ENCODE data around the gene MOAP1.
"Not testable (repeated sequence)": the region's sequence is repeated elsewhere in the genome, so short reads cannot be mapped to it uniquely, and the experiment has no call there.

The MOAP1 gene

DNA sequence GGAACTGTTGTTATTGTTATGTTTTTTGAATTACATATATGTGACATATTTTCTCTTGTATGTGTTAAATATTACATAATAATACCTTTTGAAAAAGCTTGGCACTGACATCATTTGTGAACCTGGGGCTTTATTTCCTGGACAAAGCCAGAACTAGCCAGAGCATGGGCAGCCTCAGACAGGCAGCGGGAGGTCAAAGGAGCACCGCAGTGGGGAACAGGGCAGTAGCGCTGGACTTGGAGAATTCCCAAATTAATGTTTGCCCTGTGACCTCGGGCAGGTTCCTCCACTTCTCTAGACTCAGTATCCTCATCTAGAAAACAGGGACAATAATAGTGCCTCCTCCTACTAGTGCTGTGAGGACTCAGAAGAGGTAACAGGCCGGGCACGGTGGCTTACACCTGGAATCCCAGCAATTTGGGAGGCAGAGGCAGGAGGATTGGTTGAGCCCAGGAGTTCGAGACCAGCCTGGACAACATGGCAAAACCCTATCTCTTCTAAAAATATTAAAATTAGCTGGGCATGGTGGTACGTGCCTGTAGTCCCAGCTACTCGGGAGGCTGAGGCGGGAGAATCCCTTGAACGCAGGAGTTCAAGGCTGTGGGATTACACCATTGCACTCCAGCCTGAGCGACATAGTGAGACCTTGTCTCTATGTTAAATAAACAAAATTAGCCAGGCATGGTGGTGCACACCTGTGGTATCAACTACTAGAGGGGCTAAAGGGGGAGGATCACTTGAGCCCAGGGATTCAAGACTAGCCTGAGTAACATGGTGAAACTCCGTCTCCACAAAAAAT is 41.6 kb downstream of the MOAP1 start:
- no peak for DNase-seq

DNA sequence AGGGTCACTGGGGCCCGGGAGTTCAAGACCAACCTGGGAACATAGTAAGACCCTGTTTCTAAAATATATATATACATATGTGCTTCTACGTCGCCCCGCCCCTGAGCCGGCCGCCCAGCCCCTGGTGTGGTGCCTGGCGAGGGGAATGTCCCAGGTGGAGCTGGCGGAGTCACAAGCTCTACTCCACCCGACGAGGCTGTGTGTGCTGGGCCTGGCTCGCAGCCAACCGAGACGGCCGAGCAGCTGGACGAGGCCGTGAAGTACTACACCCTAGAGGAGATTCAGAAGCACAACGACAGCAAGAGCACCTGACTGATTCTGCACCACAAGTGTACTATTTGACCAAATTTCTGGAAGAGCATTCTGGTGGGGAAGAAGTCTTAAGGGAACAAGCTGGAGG is 46.8 kb downstream of the MOAP1 start:
- peak in 1 of 2 experiments; percentile 32 for DNase-seq

DNA sequence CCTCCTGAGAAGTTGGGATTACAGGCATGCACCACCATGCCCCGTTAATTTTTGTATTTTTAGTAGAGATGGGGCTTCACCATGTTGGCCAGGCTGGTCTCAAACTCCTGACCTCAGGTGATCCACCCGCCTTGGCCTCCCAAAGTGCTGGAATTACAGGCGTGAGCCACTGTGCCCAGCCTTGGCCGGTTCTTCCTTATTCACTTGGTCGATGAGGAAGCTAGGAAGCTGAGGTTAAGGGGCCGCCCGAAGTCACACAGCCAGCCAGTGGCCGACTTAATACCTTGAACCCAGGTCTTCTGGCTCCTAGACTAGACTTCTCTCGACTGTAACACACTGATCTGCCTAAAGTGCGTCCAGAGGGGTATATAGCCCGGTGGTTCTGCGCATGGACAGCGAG is 48.2 kb downstream of the MOAP1 start:
- not testable (repeated sequence) for DNase-seq

DNA sequence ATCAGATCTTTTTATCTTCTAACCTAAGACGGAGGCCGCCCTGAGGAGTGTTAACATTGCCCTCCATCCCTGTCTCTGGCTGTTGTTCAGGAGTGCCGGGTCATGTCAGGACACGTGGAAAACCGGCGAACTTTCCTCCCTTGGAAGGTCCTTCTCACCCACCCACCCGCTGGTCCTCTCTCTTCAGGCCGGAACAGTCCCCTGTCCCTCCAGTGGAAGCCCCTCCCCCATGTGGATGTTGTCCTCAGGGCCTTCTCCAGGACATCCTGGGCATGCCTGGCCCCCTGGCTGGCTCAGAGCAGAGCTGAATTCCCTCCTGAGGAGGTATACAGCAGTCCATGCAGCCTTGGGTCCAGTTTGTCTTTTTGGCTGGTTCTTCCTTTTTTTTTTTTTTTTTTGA is 48.7 kb downstream of the MOAP1 start:
- no peak for DNase-seq

DNA sequence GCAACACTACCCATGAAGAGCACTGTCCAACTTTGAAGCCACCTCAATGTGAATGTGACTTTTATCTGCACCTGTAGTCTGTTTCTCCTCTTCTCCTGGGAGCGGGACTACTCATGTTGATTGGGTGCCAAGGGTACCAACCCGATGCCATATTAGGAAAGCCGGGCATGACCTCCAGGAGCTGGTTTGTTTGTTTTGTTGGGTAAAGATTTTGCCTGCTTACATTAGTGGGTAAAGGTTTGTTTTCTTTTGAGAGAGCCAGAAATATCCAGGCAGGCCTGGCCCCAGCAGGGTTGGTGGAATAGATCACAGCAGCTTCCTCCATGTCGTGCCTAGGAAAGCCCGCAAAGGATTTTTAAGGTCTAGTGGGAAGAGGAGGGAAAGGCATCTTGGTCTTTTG is 49.3 kb downstream of the MOAP1 start:
- DNase-seq, result no peak

DNA sequence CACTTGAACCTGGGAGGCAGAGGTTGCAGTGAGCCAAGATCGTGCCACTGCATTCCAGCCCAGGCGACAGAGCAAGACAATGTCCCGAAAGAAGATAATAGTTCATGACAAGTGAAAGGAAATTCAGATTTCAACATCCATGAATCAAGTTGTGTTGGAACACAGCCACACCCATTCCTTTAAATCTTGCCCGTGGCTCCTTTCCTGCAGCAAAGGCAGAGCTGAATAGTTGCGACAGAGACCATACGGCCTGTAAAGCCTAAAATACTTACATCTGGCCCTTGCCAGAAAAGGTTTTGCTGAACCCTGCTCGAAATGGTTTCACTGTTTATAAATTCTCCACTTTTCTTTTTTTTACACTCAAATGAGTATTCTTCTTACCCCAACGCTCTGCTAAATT is 51.2 kb downstream of the MOAP1 start:
- no peak for DNase-seq

DNA sequence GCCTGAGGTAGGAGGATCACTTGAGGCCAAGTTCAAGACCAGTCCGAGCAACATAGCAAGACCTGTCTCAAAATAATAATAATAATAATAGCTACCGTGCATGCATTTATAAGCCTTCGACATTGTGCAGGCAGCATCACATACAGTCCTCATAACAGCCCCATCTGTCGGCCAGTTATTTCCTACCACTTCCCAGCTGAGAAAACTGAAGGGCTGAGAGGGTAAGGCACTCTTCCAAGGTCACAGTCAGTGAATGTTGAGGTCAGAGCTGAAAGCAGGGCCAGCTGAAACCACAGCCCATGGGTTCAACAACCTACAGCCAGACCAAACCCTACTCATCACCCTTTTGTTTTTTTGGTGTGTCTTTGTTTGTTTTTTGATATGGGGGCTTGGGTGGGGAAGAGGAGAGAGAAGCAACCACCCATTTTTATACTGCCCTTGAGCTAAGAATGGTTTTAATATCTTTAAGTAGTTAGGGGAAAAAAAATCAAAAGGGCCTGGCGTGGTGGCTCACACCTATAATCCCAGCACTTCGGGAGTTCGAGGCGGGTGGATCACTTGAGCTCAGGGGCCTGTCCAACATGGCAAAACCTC is 52.1 kb downstream of the MOAP1 start:
- DNase-seq, result peak in 1 of 2 experiments; percentile 44
